ENCODE data around the gene FBXW11. TPM values are rescaled to one million over a fixed set of nuclear protein-coding genes. Genes with fewer than 3 reads are reported as not detected.

The FBXW11 gene
- total and polyA plus RNA-seq, 8 donors = 6.0 to 43.8 (median 25.0) TPM

GRCh38 chr5:171904886-171905285 is 101.6 kb downstream of the FBXW11 start:
- H3K36me3 ChIP-seq = peaks cover 0 to 14% (median 0%) of the 10 kb centered on the region in 3 donors
- DNase-seq (no peak), ATAC-seq (no peak), FAIRE-seq (no peak)
- no peaks in the 10 kb centered on the region for H3K9me3 ChIP-seq
- no peaks in the 10 kb centered on the region for H3K27me3 ChIP-seq
- no peak overlapping the region for H3K4me3 ChIP-seq
- H3K27ac ChIP-seq = no peak overlapping the region
- TF ChIP-seq CTCF (IDR thresholded peaks at IDR 0.05) = no peak
- no peaks in the 10 kb centered on the region for H3K4me1 ChIP-seq
- intact Hi-C loops (cut with DNase I) = loop anchor here in 2 of 3 donors (5.0 to 10.0 kb wide), 2 partner anchors 480 to 488 kb away; partner anchors contain the start of gene FGF18 (in 1 of the 2)

- no peak for DNase-seq
- H3K36me3 ChIP-seq = no peaks in the 10 kb centered on the region
- no peaks in the 10 kb centered on the region for H3K4me1 ChIP-seq
- H3K4me3 ChIP-seq = no peak overlapping the region
- intact Hi-C loops (cut with DNase I) = loop anchor here in 1 of 3 donors (10.0 kb wide), 1 partner anchor 477 kb away; no protein-coding TSS in a partner anchor
- 85 to 87% methylated on average over 7 of the region's 7 CpGs for WGBS, 2 donors
- ATAC-seq = no peak
- no peak for FAIRE-seq
- no peak for TF ChIP-seq CTCF (IDR thresholded peaks at IDR 0.05)
- no peaks in the 10 kb centered on the region for H3K27me3 ChIP-seq
- no peak overlapping the region for H3K27ac ChIP-seq
- H3K9me3 ChIP-seq = no peaks in the 10 kb centered on the region
Measured at GRCh38 chr5:171901764-171902163, 104.7 kb downstream of the FBXW11 start.

GRCh38 chr5:171899792-171900191 is 106.6 kb downstream of the FBXW11 start:
- TF ChIP-seq CTCF (IDR thresholded peaks at IDR 0.05) = no peak
- H3K4me3 ChIP-seq = no peak overlapping the region
- intact Hi-C loops (cut with DNase I) = loop anchor here in 1 of 3 donors (10.0 kb wide), 1 partner anchor 475 kb away; no protein-coding TSS in a partner anchor
- FAIRE-seq = no peak
- no peaks in the 10 kb centered on the region for H3K9me3 ChIP-seq
- H3K36me3 ChIP-seq = no peaks in the 10 kb centered on the region
- H3K27me3 ChIP-seq = no peaks in the 10 kb centered on the region
- H3K27ac ChIP-seq = no peak overlapping the region
- no peak for DNase-seq
- ATAC-seq = no peak
- no peaks in the 10 kb centered on the region for H3K4me1 ChIP-seq
- 86 to 90% methylated on average over 5 of the region's 5 CpGs for WGBS, 2 donors

- intact Hi-C loops (cut with DNase I) = no loop called here
- H3K4me1 ChIP-seq = no peaks in the 10 kb centered on the region
- no peaks in the 10 kb centered on the region for H3K27me3 ChIP-seq
- no peaks in the 10 kb centered on the region for H3K9me3 ChIP-seq
- H3K27ac ChIP-seq = no peak overlapping the region
- no peak for TF ChIP-seq CTCF (IDR thresholded peaks at IDR 0.05)
- DNase-seq (no peak), FAIRE-seq (no peak), ATAC-seq (no peak)
- H3K4me3 ChIP-seq = no peak overlapping the region
- H3K36me3 ChIP-seq = no peaks in the 10 kb centered on the region
- WGBS, 2 donors = 68 to 84% methylated on average over 1 of the region's 1 CpG
Measured at GRCh38 chr5:171898879-171899278, 107.6 kb downstream of the FBXW11 start.

- no peak for DNase-seq
- TF ChIP-seq CTCF (IDR thresholded peaks at IDR 0.05) = no peak
Measured at GRCh38 chr5:171898386-171898785, 108.1 kb downstream of the FBXW11 start.

More at GRCh38 chr5:171898386-171898785, 108.1 kb downstream of the FBXW11 start:
- Histone ChIP-seq H3K4me1 (no peaks in the 10 kb centered on the region), H3K27me3 (no peaks in the 10 kb centered on the region), H3K36me3 (no peaks in the 10 kb centered on the region), H3K4me3 (no peak overlapping the region), H3K27ac (no peak overlapping the region), H3K9me3 (no peaks in the 10 kb centered on the region)
- ATAC-seq (no peak), FAIRE-seq (no peak)
- WGBS, 2 donors = 89 to 93% methylated on average over 4 of the region's 4 CpGs
- intact Hi-C loops (cut with DNase I) = no loop called here
